Loucy (cell line): ENCODE data around the gene KRTAP19-2.

Experiments used
- H2AFZ ChIP-seq: fragments of 200-600 bp; sonication (generic); 2 replicates; pipeline ENCODE4 v1.6.0; 2016; ENCODE audit warnings: antibody characterized with exemption, mild to moderate bottlenecking, low read length, moderate library complexity
- H3F3A ChIP-seq: fragments of 200-600 bp; 2 replicates; pipeline ENCODE4 v1.6.0; 2016; ENCODE audit warnings: antibody characterized with exemption, low read depth, mild to moderate bottlenecking
- H3K27me3 ChIP-seq: fragments of 200-600 bp; sonication (generic); 2 replicates; pipeline ENCODE4 v1.6.1; 2014; ENCODE audit warnings: low read length, mild to moderate bottlenecking; ENCODE audit not compliant: insufficient read depth, poor library complexity, severe bottlenecking
- H3K36me3 ChIP-seq: fragments of 200-600 bp; sonication (generic); 2 replicates; pipeline ENCODE4 v1.6.1; 2016; ENCODE audit warnings: low read length; ENCODE audit not compliant: insufficient read depth
- H3K4me1 ChIP-seq: fragments of 200-600 bp; sonication (generic); 2 replicates; pipeline ENCODE4 v1.5.1; 2014; ENCODE audit warnings: low read length, mild to moderate bottlenecking; ENCODE audit not compliant: insufficient read depth, poor library complexity, severe bottlenecking
- H3K4me2 ChIP-seq: fragments of 200-600 bp; sonication (generic); 2 replicates; pipeline ENCODE4 v1.6.0; 2014; ENCODE audit warnings: antibody characterized with exemption, low read length, low read depth, mild to moderate bottlenecking; ENCODE audit not compliant: poor library complexity, severe bottlenecking
- H3K4me3 ChIP-seq: fragments of 200-600 bp; sonication (generic); 2 replicates; pipeline ENCODE4 v1.5.1; 2014; ENCODE audit warnings: low read length, mild to moderate bottlenecking, mixed read lengths; ENCODE audit not compliant: poor library complexity, severe bottlenecking
- H3K79me2 ChIP-seq: fragments of 200-600 bp; sonication (generic); 2 replicates; pipeline ENCODE4 v1.6.1; 2014; ENCODE audit warnings: low read length; ENCODE audit not compliant: insufficient read depth
- H3K9ac ChIP-seq: fragments of 200-600 bp; sonication (generic); 2 replicates; pipeline ENCODE4 v1.6.0; 2014; ENCODE audit warnings: mild to moderate bottlenecking, low read depth, low read length, moderate library complexity; ENCODE audit not compliant: poor library complexity, severe bottlenecking
- H3K9me2 ChIP-seq: fragments of 200-600 bp; sonication (generic); replicated peaks from 2 replicates; pipeline ENCODE4 v1.6.1; 2016; ENCODE audit warnings: low read depth, low read length, mixed read lengths
- H3K9me3 ChIP-seq: fragments of 200-600 bp; sonication (generic); 2 replicates; pipeline ENCODE4 v1.6.1; 2014; ENCODE audit warnings: mild to moderate bottlenecking, antibody characterized with exemption, low read length, low read depth; ENCODE audit not compliant: insufficient read depth
- H4K20me1 ChIP-seq: fragments of 200-600 bp; sonication (generic); 2 replicates; pipeline ENCODE4 v1.6.0; 2014; ENCODE audit warnings: antibody characterized with exemption, low read length, mild to moderate bottlenecking; ENCODE audit not compliant: insufficient read depth, poor library complexity, severe bottlenecking
- CTCF ChIP-seq: fragments of 200-600 bp; sonication (generic); conservative IDR thresholded peaks from 2 replicates; pipeline ENCODE4 v1.5.1; 2014; ENCODE audit warnings: mild to moderate bottlenecking, antibody characterized with exemption, low read length
- EZH2phosphoT487 ChIP-seq: fragments of 200-600 bp; IDR thresholded peaks from 2 replicates; pipeline ENCODE4 v1.6.1; 2018; ENCODE audit warnings: antibody characterized with exemption, mild to moderate bottlenecking, moderate library complexity, borderline replicate concordance

KRTAP19-2 gene

GRCh38 chr21:30487336-30487735 lies at the start of gene KRTAP19-2:
TSS of gene KRTAP19-2 (minus strand) at chr21:30487436. CDS start at chr21:30487348, 88 bp downstream.
- Histone ChIP-seq H3K9me3 (peaks cover 3% of the 10 kb centered on the region; the same call in 1 of the 2 replicates), H3K4me2 (no peak within 1 kb of the TSS), H3K27me3 (no peaks in the 10 kb centered on the region), H3F3A (no peaks in the 10 kb centered on the region), H3K79me2 (no peaks in the 10 kb centered on the region), H3K9ac (no peak within 1 kb of the TSS), H3K36me3 (no peaks in the 10 kb centered on the region), H4K20me1 (no peaks in the 10 kb centered on the region), H3K9me2 (no peaks in the 10 kb centered on the region), H3K4me3 (no peak within 1 kb of the TSS), H2AFZ (no peak within 1 kb of the TSS), H3K4me1 (no peaks in the 10 kb centered on the region)
- TF ChIP-seq CTCF, result no peak
- no peak for TF ChIP-seq EZH2phosphoT487

- H3K36me3 ChIP-seq, result no peaks in the 10 kb centered on the region
- TF ChIP-seq EZH2phosphoT487, result no peak
- no peak for TF ChIP-seq CTCF
- no peaks in the 10 kb centered on the region for H3F3A ChIP-seq
- H2AFZ ChIP-seq, result no peak overlapping the region
- no peaks in the 10 kb centered on the region for H3K9me2 ChIP-seq
- no peaks in the 10 kb centered on the region for H3K9me3 ChIP-seq
- H3K4me3 ChIP-seq, result no peak overlapping the region
- no peaks in the 10 kb centered on the region for H4K20me1 ChIP-seq
- no peaks in the 10 kb centered on the region for H3K4me1 ChIP-seq
- no peak overlapping the region for H3K4me2 ChIP-seq
- no peak overlapping the region for H3K9ac ChIP-seq
- H3K79me2 ChIP-seq, result no peaks in the 10 kb centered on the region
- no peaks in the 10 kb centered on the region for H3K27me3 ChIP-seq
Measured at GRCh38 chr21:30518876-30519275, 31.6 kb upstream of the KRTAP19-2 start.

- no peaks in the 10 kb centered on the region for H3K9me3 ChIP-seq
- no peak overlapping the region for H3K9ac ChIP-seq
- H3K4me1 ChIP-seq, result no peaks in the 10 kb centered on the region
- H3K79me2 ChIP-seq, result no peaks in the 10 kb centered on the region
- no peaks in the 10 kb centered on the region for H3K36me3 ChIP-seq
- no peak overlapping the region for H2AFZ ChIP-seq
- no peaks in the 10 kb centered on the region for H3K27me3 ChIP-seq
- TF ChIP-seq CTCF (no peak), EZH2phosphoT487 (no peak)
- H3K9me2 ChIP-seq, result no peaks in the 10 kb centered on the region
- H3K4me3 ChIP-seq, result no peak overlapping the region
- H3F3A ChIP-seq, result no peaks in the 10 kb centered on the region
- no peak overlapping the region for H3K4me2 ChIP-seq
- no peaks in the 10 kb centered on the region for H4K20me1 ChIP-seq
Measured at GRCh38 chr21:30515681-30516080, 28.4 kb upstream of the KRTAP19-2 start.
